ENCODE data around the gene ALOX5. TPM values are rescaled to one million over a fixed set of nuclear protein-coding genes. Genes with fewer than 3 reads are reported as not detected.

ALOX5 gene
- total and polyA plus RNA-seq, 3 experiments from 2014 or later: 0.77 to 3.0 (median 0.93) TPM

- no peaks in the 10 kb centered on the region for H3K36me3 Mint-ChIP-seq
- H3K4me1 Mint-ChIP-seq: peaks cover 10 to 28% (median 13%) of the 10 kb centered on the region in 3 donors
- no peak for DNase-seq
- peaks cover 14 to 25% of the 10 kb centered on the region in 2 donors for H3K27me3 Mint-ChIP-seq
- ChIA-PET POLR2A (no interaction called here), CTCF (no interaction called here)
- peak overlapping the region in 1 of 7 donors; percentile 15 for H3K4me3 Mint-ChIP-seq
- Histone ChIP-seq H3K27ac (ENCODE audit: low read depth, low read length) (no peak overlapping the region), H3K36me3 (ENCODE audit: insufficient read depth, low read length) (no peaks in the 10 kb centered on the region), H3K9me3 (ENCODE audit: low read length) (no peaks in the 10 kb centered on the region), H3K4me1 (ENCODE audit: insufficient read depth, low read length) (peaks cover 4% of the 10 kb centered on the region), H3K27me3 (ENCODE audit: insufficient read depth, low read length, poor library complexity, severe bottlenecking) (peaks cover 7% of the 10 kb centered on the region), H3K4me3 (ENCODE audit: low read length) (no peak overlapping the region)
- H3K9me3 Mint-ChIP-seq: peaks cover 0 to 2% (median 0%) of the 10 kb centered on the region in 5 donors
- no peak overlapping the region for H3K27ac Mint-ChIP-seq
Observed at GRCh38 chr10:45376371-45376801, 2.4 kb downstream of the ALOX5 start.

GRCh38 chr10:45377321-45377720, 3.3 kb downstream of the ALOX5 start:
- H3K36me3 Mint-ChIP-seq: no peaks in the 10 kb centered on the region
- Histone ChIP-seq H3K27ac (ENCODE audit: low read depth, low read length) (no peak overlapping the region), H3K4me1 (ENCODE audit: insufficient read depth, low read length) (peaks cover 4% of the 10 kb centered on the region), H3K27me3 (ENCODE audit: insufficient read depth, low read length, poor library complexity, severe bottlenecking) (peaks cover 5% of the 10 kb centered on the region), H3K36me3 (ENCODE audit: insufficient read depth, low read length) (no peaks in the 10 kb centered on the region), H3K4me3 (ENCODE audit: low read length) (no peak overlapping the region), H3K9me3 (ENCODE audit: low read length) (no peaks in the 10 kb centered on the region)
- no peak overlapping the region for H3K4me3 Mint-ChIP-seq
- peaks cover 12 to 18% of the 10 kb centered on the region in 2 donors for H3K27me3 Mint-ChIP-seq
- H3K27ac Mint-ChIP-seq: peak overlapping the region in 1 of 8 donors; percentile 81
- ChIA-PET CTCF (no interaction called here), POLR2A (no interaction called here)
- peaks cover 10 to 28% (median 13%) of the 10 kb centered on the region in 3 donors for H3K4me1 Mint-ChIP-seq
- peaks cover 0 to 2% (median 0%) of the 10 kb centered on the region in 5 donors for H3K9me3 Mint-ChIP-seq
- DNase-seq: no peak

DNA sequence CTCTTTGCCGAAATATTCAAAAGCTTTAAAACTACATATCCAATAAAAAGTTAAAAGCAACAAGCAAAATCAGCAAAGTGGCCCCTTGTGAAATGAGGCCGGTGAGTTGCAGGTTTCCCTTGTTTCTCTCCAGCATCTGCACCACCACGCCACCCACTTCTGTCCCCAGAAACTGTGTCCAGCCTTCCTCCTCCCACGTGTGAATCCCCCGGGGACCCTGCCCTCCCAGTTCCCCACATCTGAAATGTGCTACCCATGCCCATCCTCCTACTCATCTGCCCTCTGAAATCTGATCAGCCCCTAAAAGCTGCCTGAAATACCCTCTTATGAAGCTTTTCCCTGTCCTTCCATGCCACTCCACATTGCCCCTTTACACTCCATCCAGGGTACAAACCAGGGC, 3.8 kb downstream of the ALOX5 start:
- H3K4me3 Mint-ChIP-seq: no peak overlapping the region
- peaks cover 8 to 26% (median 11%) of the 10 kb centered on the region in 3 donors for H3K4me1 Mint-ChIP-seq
- CTCF ChIA-PET: no interaction called here
- Histone ChIP-seq H3K36me3 (ENCODE audit: insufficient read depth, low read length) (no peaks in the 10 kb centered on the region), H3K9me3 (ENCODE audit: low read length) (no peaks in the 10 kb centered on the region), H3K4me3 (ENCODE audit: low read length) (no peak overlapping the region), H3K4me1 (ENCODE audit: insufficient read depth, low read length) (peaks cover 3% of the 10 kb centered on the region), H3K27me3 (ENCODE audit: insufficient read depth, low read length, poor library complexity, severe bottlenecking) (no peaks in the 10 kb centered on the region), H3K27ac (ENCODE audit: low read depth, low read length) (no peak overlapping the region)
- POLR2A ChIA-PET: no interaction called here
- peaks cover 11 to 12% of the 10 kb centered on the region in 2 donors for H3K27me3 Mint-ChIP-seq
- DNase-seq: no peak
- H3K9me3 Mint-ChIP-seq: peaks cover 0 to 2% (median 0%) of the 10 kb centered on the region in 5 donors
- H3K36me3 Mint-ChIP-seq: no peaks in the 10 kb centered on the region
- H3K27ac Mint-ChIP-seq: no peak overlapping the region

GRCh38 chr10:45378914-45379726, 5.1 kb downstream of the ALOX5 start:
- Histone ChIP-seq H3K4me1 (ENCODE audit: insufficient read depth, low read length) (no peaks in the 10 kb centered on the region), H3K27me3 (ENCODE audit: insufficient read depth, low read length, poor library complexity, severe bottlenecking) (no peaks in the 10 kb centered on the region), H3K9me3 (ENCODE audit: low read length) (no peaks in the 10 kb centered on the region), H3K36me3 (ENCODE audit: insufficient read depth, low read length) (no peaks in the 10 kb centered on the region), H3K27ac (ENCODE audit: low read depth, low read length) (no peak overlapping the region), H3K4me3 (ENCODE audit: low read length) (no peak overlapping the region)
- Mint-ChIP-seq H3K27ac (no peak overlapping the region), H3K9me3 (peaks cover 0 to 2% (median 0%) of the 10 kb centered on the region in 5 donors), H3K36me3 (no peaks in the 10 kb centered on the region), H3K4me1 (peaks cover 4 to 17% (median 6%) of the 10 kb centered on the region in 3 donors), H3K4me3 (no peak overlapping the region), H3K27me3 (peaks cover 6 to 9% of the 10 kb centered on the region in 2 donors)
- no peak for DNase-seq
- CTCF ChIA-PET: no interaction called here
- POLR2A ChIA-PET: no interaction called here

DNA sequence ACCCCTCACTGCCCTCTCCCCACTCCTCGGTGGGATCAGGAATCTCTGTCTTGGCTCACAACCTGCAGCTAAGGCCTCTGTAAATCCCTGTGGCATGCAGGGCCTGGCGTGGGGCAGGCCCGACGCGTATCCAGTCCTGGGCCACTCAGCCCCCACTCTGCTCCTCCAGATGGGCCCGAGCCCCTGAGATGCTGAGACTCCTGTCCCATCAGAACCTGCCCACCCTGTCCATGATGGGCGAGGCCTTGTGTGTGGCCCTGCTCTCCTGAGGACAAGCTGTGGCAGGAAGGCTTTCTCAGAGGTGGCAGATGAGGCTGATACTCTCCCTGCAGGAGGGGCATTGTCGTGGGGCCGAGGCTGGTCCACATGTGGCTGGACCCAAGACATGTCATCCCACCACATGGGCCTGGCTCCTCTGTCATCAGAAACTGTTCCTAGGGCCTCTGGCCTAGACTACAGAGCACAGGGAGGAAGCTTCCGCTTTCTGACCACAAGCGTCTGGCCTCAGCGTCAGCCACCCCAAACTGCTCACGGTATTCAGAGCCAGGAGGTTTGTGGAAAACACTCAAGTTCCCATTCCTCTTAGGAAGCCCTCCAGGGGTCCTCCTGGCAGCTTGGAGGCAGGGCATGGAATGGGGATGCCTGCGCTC, 6.0 kb downstream of the ALOX5 start:
- Histone ChIP-seq H3K27ac (ENCODE audit: low read depth, low read length) (no peak overlapping the region), H3K9me3 (ENCODE audit: low read length) (no peaks in the 10 kb centered on the region), H3K27me3 (ENCODE audit: insufficient read depth, low read length, poor library complexity, severe bottlenecking) (no peaks in the 10 kb centered on the region), H3K36me3 (ENCODE audit: insufficient read depth, low read length) (no peaks in the 10 kb centered on the region), H3K4me3 (ENCODE audit: low read length) (no peak overlapping the region), H3K4me1 (ENCODE audit: insufficient read depth, low read length) (no peaks in the 10 kb centered on the region)
- ChIA-PET CTCF (no interaction called here), POLR2A (no interaction called here)
- H3K4me3 Mint-ChIP-seq: no peak overlapping the region
- H3K9me3 Mint-ChIP-seq: peaks cover 0 to 2% (median 0%) of the 10 kb centered on the region in 5 donors
- H3K36me3 Mint-ChIP-seq: no peaks in the 10 kb centered on the region
- H3K4me1 Mint-ChIP-seq: peaks cover 4 to 12% (median 5%) of the 10 kb centered on the region in 3 donors
- no peak for DNase-seq
- H3K27ac Mint-ChIP-seq: peak overlapping the region in 1 of 8 donors; percentile 88
- H3K27me3 Mint-ChIP-seq: peaks cover 6 to 7% of the 10 kb centered on the region in 2 donors

DNA sequence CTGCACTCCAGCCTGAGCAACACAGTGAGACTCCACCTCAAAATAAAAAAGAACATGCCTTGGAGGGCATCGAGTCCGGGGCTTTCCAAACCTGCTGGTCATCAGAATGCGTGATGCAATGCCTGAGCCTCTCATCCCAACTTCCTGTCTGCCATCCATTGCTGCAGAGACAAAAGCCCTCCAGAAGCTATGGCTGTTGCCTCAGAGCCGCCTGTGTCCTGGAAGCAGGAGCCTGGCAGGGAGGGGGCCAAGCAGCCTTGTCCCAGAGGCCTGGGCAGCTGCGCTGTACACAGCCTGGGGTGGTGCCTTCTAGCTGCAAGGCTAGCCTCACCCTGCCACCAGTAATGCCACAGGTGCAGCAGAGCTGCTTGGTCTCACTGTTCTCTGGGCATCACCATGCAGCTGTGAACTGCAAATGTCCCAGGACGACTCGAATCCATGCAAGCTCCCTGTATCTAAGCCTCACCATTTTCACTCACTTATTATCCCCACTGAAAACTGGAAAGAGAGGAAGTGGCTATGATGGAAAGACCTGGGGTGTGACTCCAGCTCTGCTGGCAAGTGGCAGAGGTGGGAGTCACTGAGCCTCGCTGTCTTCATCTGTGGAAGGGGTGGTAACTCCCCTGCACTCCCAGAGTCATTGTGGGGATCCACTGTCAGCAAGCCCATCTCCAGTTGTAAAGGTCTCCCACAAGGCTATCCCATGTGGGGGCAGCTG, 7.0 kb downstream of the ALOX5 start:
- Mint-ChIP-seq H3K9me3 (no peaks in the 10 kb centered on the region), H3K27ac (no peak overlapping the region), H3K4me3 (no peak overlapping the region), H3K36me3 (no peaks in the 10 kb centered on the region), H3K4me1 (peaks cover 0 to 3% (median under 1%) of the 10 kb centered on the region in 3 donors), H3K27me3 (peaks cover 2 to 6% of the 10 kb centered on the region in 2 donors)
- Histone ChIP-seq H3K27me3 (ENCODE audit: insufficient read depth, low read length, poor library complexity, severe bottlenecking) (no peaks in the 10 kb centered on the region), H3K9me3 (ENCODE audit: low read length) (no peaks in the 10 kb centered on the region), H3K4me1 (ENCODE audit: insufficient read depth, low read length) (no peaks in the 10 kb centered on the region), H3K27ac (ENCODE audit: low read depth, low read length) (no peak overlapping the region), H3K36me3 (ENCODE audit: insufficient read depth, low read length) (no peaks in the 10 kb centered on the region), H3K4me3 (ENCODE audit: low read length) (no peak overlapping the region)
- POLR2A ChIA-PET: no interaction called here
- no peak for DNase-seq
- CTCF ChIA-PET: no interaction called here

- H3K4me1 Mint-ChIP-seq: no peaks in the 10 kb centered on the region
- H3K27ac ChIP-seq (ENCODE audit: low read depth, low read length): no peak overlapping the region
- H3K4me3 ChIP-seq (ENCODE audit: low read length): no peak overlapping the region
- no peak for DNase-seq
- no peak overlapping the region for H3K4me3 Mint-ChIP-seq
- H3K4me1 ChIP-seq (ENCODE audit: insufficient read depth, low read length): no peaks in the 10 kb centered on the region
- no peaks in the 10 kb centered on the region for H3K36me3 ChIP-seq (ENCODE audit: insufficient read depth, low read length)
- no peak overlapping the region for H3K27ac Mint-ChIP-seq
- H3K9me3 ChIP-seq (ENCODE audit: low read length): no peaks in the 10 kb centered on the region
- no peaks in the 10 kb centered on the region for H3K36me3 Mint-ChIP-seq
- H3K27me3 Mint-ChIP-seq: peaks cover 2 to 6% of the 10 kb centered on the region in 2 donors
- CTCF ChIA-PET: no interaction called here
- no peaks in the 10 kb centered on the region for H3K27me3 ChIP-seq (ENCODE audit: insufficient read depth, low read length, poor library complexity, severe bottlenecking)
- no peaks in the 10 kb centered on the region for H3K9me3 Mint-ChIP-seq
- POLR2A ChIA-PET: no interaction called here
Observed at GRCh38 chr10:45382591-45382990, 8.6 kb downstream of the ALOX5 start.
